ENCODE data around the gene CHST14.

Gene CHST14

GRCh38 chr15:40464595-40465185, 6.1 kb upstream of the CHST14 start:
- Mint-ChIP-seq H3K4me3 (no peak overlapping the region), H3K27me3 (ENCODE audit: low read depth) (no peaks in the 10 kb centered on the region), H3K4me1 (ENCODE audit: low read depth) (peaks cover 15% of the 10 kb centered on the region), H3K9me3 (no peaks in the 10 kb centered on the region), H3K36me3 (ENCODE audit: low read depth) (peaks cover 5% of the 10 kb centered on the region), H3K27ac (no peak overlapping the region)

DNA sequence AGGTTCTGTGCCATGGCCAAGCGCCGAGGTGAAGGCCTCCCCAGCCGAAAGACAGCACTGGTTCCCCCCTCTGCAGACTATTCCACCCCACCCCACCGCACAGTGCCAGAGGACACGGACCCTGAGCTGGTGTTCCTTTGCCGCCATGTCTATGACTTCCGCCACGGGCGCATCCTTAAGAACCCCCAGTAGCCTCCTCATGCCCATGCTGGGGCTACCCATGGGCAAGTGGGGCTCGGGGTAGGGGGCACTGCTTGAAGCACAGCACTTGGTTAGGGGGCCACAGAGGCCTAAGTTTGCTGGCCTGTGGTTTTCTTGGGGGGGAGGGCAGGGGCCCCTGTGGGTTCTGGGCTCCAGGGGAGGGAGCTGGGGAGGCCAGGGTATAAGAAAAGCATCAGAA, 4.8 kb upstream of the CHST14 start:
- H3K4me3 Mint-ChIP-seq, result no peak overlapping the region
- H3K4me1 Mint-ChIP-seq (ENCODE audit: low read depth), result peaks cover 15% of the 10 kb centered on the region
- peaks cover 5% of the 10 kb centered on the region for H3K36me3 Mint-ChIP-seq (ENCODE audit: low read depth)
- H3K9me3 Mint-ChIP-seq, result no peaks in the 10 kb centered on the region
- no peak overlapping the region for H3K27ac Mint-ChIP-seq
- H3K27me3 Mint-ChIP-seq (ENCODE audit: low read depth), result no peaks in the 10 kb centered on the region

GRCh38 chr15:40466426-40467260, 4.1 kb upstream of the CHST14 start:
- Mint-ChIP-seq H3K4me3 (no peak overlapping the region), H3K36me3 (ENCODE audit: low read depth) (peaks cover 6% of the 10 kb centered on the region), H3K27me3 (ENCODE audit: low read depth) (no peaks in the 10 kb centered on the region), H3K4me1 (ENCODE audit: low read depth) (peaks cover 16% of the 10 kb centered on the region), H3K27ac (peak overlapping the region; percentile 45), H3K9me3 (no peaks in the 10 kb centered on the region)

DNA sequence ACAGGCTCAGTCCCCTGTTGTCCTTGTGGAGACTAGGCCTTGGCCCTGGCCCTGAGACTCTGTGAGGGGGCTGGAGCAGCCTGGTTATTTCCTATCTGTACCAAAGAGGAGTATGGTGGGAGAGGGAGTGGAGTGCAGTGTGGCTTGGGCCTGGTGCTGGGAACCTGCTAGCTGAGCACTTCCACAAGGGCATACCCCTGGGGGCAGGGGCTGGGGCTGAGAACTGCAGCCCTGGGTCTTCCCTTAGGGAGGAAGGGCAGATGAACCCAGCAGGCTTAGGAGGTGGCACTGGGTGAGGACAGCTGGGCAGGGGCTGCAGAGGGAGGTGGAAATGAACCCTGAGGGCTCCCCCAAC, 3.5 kb upstream of the CHST14 start:
- Mint-ChIP-seq H3K4me1 (ENCODE audit: low read depth) (peaks cover 20% of the 10 kb centered on the region), H3K9me3 (no peaks in the 10 kb centered on the region), H3K27me3 (ENCODE audit: low read depth) (no peaks in the 10 kb centered on the region), H3K36me3 (ENCODE audit: low read depth) (peaks cover 8% of the 10 kb centered on the region), H3K4me3 (no peak overlapping the region), H3K27ac (no peak overlapping the region)

GRCh38 chr15:40468898-40469331, 1.9 kb upstream of the CHST14 start:
- peaks cover 8% of the 10 kb centered on the region for H3K36me3 Mint-ChIP-seq (ENCODE audit: low read depth)
- H3K9me3 Mint-ChIP-seq, result no peaks in the 10 kb centered on the region
- H3K4me1 Mint-ChIP-seq (ENCODE audit: low read depth), result peaks cover 28% of the 10 kb centered on the region
- H3K4me3 Mint-ChIP-seq, result no peak overlapping the region
- no peaks in the 10 kb centered on the region for H3K27me3 Mint-ChIP-seq (ENCODE audit: low read depth)
- H3K27ac Mint-ChIP-seq, result no peak overlapping the region

DNA sequence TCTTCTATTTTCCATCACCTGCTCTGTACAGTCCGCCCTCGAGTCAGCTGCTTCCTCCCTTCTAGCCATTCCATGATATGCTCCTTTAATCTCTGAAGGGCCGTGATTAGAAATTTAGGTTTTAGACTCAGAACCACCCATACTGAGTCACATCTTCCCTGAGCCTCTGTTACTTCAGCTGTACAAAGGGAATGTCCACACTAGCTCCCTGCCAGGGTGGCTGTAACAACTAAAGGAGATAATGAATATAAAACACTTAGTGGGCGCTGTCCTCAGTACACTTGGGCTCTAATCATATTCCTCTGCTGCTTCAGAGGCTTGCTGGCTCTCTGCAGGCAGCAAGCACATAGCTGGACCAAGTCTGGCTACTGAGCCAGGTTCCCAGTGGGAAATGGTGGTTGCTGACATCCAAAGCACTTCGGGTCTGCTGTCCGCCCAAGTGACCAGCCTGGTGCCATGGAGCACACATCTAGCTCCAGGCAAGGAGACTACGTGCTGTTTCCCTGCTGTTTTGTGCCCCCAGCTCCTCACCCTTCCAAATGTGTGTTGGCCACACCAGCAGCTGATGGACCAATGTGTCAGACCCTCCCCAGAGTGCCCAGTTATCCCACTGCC, 901 bp upstream of the CHST14 start:
- no peaks in the 10 kb centered on the region for H3K9me3 Mint-ChIP-seq
- H3K4me3 Mint-ChIP-seq, result peak overlapping the region; percentile 51
- peak overlapping the region; percentile 45 for H3K27ac Mint-ChIP-seq
- peaks cover 27% of the 10 kb centered on the region for H3K4me1 Mint-ChIP-seq (ENCODE audit: low read depth)
- peaks cover 8% of the 10 kb centered on the region for H3K36me3 Mint-ChIP-seq (ENCODE audit: low read depth)
- H3K27me3 Mint-ChIP-seq (ENCODE audit: low read depth), result peaks cover 2% of the 10 kb centered on the region

GRCh38 chr15:40471105-40471807, 472 bp downstream of the CHST14 start:
- Mint-ChIP-seq H3K9me3 (no peaks in the 10 kb centered on the region), H3K4me3 (peak overlapping the region; percentile 85), H3K27me3 (ENCODE audit: low read depth) (peaks cover 6% of the 10 kb centered on the region), H3K4me1 (ENCODE audit: low read depth) (peaks cover 23% of the 10 kb centered on the region), H3K27ac (peak overlapping the region; percentile 87), H3K36me3 (ENCODE audit: low read depth) (peaks cover 5% of the 10 kb centered on the region)

GRCh38 chr15:40471808-40472150, 995 bp downstream of the CHST14 start:
- Mint-ChIP-seq H3K4me1 (ENCODE audit: low read depth) (peaks cover 18% of the 10 kb centered on the region), H3K27ac (peak overlapping the region; percentile 87), H3K9me3 (no peaks in the 10 kb centered on the region)

DNA sequence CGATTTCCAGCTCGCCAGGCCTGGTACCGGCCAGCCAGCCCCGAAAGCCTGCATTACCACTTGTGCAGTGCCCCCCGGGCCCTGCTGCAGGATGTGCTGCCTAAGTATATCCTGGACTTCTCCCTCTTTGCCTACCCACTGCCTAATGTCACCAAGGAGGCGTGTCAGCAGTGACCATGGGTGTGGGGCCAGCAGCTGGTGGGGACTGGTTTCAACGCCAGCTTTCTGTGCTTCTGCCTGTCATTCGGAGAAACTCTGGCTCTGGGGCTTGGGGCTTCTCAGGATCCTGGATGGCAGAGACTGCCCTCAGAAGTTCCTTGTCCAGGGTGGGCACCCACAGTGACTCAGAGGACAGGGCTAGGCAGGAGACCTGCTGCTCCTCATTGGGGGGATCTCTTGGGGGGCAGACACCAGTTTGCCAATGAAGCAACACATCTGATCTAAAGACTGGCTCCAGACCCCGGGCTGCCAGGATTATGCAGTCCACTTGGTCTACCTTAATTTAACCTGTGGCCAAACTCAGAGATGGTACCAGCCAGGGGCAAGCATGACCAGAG, 1.5 kb downstream of the CHST14 start:
- peaks cover 14% of the 10 kb centered on the region for H3K4me1 Mint-ChIP-seq (ENCODE audit: low read depth)
- no peak overlapping the region for H3K27ac Mint-ChIP-seq
- H3K36me3 Mint-ChIP-seq (ENCODE audit: low read depth), result peaks cover 3% of the 10 kb centered on the region
- H3K9me3 Mint-ChIP-seq, result no peaks in the 10 kb centered on the region
- peaks cover 11% of the 10 kb centered on the region for H3K27me3 Mint-ChIP-seq (ENCODE audit: low read depth)
- H3K4me3 Mint-ChIP-seq, result peak overlapping the region; percentile 85

More at GRCh38 chr15:40471808-40472150, 995 bp downstream of the CHST14 start:
- peak overlapping the region; percentile 85 for H3K4me3 Mint-ChIP-seq
- H3K27me3 Mint-ChIP-seq (ENCODE audit: low read depth), result peaks cover 8% of the 10 kb centered on the region
- H3K36me3 Mint-ChIP-seq (ENCODE audit: low read depth), result peaks cover 3% of the 10 kb centered on the region

- peaks cover 25% of the 10 kb centered on the region for H3K27me3 Mint-ChIP-seq (ENCODE audit: low read depth)
- peaks cover 14% of the 10 kb centered on the region for H3K4me1 Mint-ChIP-seq (ENCODE audit: low read depth)
- H3K9me3 Mint-ChIP-seq, result no peaks in the 10 kb centered on the region
- H3K4me3 Mint-ChIP-seq, result no peak overlapping the region
- peaks cover 3% of the 10 kb centered on the region for H3K36me3 Mint-ChIP-seq (ENCODE audit: low read depth)
- no peak overlapping the region for H3K27ac Mint-ChIP-seq
Observed at GRCh38 chr15:40474581-40474980, 3.8 kb downstream of the CHST14 start.

DNA sequence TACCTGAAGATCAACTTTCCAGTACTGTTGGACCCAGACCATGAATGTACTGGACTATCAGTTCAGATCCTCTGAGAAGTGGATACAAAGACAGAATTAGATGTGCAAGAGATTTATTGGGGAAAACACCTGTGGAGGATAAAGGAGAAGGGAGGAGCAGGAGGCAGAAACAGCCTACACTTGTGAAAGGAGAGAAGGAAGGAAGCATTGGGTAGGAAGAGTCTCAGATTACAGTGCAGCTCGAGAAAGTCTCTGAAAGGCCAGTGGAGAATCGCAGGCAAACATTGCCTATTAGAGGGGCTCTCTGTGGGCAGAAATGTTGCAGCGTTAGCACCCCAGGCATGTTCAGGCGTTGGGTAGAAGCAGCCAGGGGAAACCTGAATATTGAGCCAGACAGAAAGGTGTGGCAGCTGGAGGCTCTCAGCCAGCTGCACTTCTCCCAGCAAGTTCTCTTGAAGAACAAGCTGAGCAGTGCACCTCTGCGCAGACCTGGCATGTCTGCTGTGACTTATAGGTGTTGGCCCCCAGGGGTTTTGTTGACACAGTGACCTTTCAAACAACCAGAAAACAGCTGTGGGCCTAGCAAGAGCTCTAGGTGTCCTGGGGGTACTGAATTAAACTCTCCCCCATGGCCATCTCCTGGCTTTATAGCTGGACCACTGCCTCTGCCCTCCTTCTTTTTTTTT, 7.0 kb downstream of the CHST14 start:
- H3K36me3 Mint-ChIP-seq (ENCODE audit: low read depth), result no peaks in the 10 kb centered on the region

DNA sequence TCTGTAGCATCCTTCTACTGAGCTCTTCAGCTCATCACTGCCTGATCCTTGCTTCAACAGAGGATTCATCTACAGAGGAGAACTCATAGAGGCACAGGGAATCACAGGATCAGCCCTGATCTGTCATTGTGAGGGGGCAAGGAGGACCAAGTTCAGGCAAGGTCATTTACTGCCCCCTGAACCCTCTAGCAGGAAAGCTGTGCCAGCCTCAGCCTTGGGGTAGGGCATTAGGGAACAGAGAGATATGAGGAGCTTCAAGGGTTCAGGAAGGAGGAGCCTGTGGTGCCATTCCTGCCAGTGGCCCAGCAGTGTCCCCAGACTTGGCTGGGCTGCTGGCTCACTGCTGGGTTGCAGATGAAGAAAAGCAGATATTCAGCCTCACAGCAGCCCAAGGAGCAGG, 8.2 kb downstream of the CHST14 start:
- Mint-ChIP-seq H3K4me1 (ENCODE audit: low read depth) (no peaks in the 10 kb centered on the region), H3K27ac (no peak overlapping the region), H3K9me3 (no peaks in the 10 kb centered on the region), H3K27me3 (ENCODE audit: low read depth) (peaks cover 57% of the 10 kb centered on the region), H3K4me3 (no peak overlapping the region), H3K36me3 (ENCODE audit: low read depth) (no peaks in the 10 kb centered on the region)

More for the DNA sequence above, 7.0 kb downstream of the CHST14 start:
- H3K4me3 Mint-ChIP-seq, result no peak overlapping the region
- no peak overlapping the region for H3K27ac Mint-ChIP-seq
- no peaks in the 10 kb centered on the region for H3K9me3 Mint-ChIP-seq
- peaks cover 2% of the 10 kb centered on the region for H3K4me1 Mint-ChIP-seq (ENCODE audit: low read depth)
- peaks cover 51% of the 10 kb centered on the region for H3K27me3 Mint-ChIP-seq (ENCODE audit: low read depth)

DNA sequence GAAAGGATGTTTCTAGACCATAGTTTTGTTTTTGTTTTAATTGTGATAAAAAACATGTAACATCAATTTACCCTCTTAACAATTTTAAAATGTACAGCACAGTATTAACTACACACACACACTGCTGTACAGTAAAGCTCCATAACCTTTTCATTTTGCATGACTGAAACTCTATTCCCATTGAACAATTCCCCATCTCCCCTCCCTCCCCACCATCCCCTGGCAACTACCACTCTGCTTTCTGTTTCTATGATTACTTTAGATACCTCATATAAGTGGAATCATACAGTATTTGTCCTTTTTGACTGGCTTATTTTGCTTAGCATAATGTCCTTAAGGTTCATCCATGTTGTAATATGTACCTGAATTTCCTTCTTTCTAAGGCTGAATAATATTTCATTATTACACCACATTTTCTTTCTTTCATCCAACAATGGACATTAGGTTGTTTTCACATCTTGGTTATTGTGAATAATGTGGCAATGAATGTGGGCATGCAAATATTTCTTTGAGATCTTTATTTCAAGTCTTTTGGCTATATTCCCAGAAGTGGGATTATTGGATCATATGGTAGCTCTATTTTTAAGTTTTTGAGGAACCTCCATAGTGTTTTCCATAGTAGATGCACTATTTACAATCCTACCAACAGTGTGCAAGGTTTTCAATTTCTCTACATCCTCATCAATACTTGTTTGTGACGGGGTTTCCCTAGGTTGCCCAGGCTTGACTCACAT, 10.7 kb downstream of the CHST14 start:
- no peak overlapping the region for H3K27ac Mint-ChIP-seq
- no peaks in the 10 kb centered on the region for H3K4me1 Mint-ChIP-seq (ENCODE audit: low read depth)
- H3K9me3 Mint-ChIP-seq, result no peaks in the 10 kb centered on the region
- no peak overlapping the region for H3K4me3 Mint-ChIP-seq
- no peaks in the 10 kb centered on the region for H3K36me3 Mint-ChIP-seq (ENCODE audit: low read depth)
- peaks cover 51% of the 10 kb centered on the region for H3K27me3 Mint-ChIP-seq (ENCODE audit: low read depth)

Measured in T-helper 1 cell treated with Interleukin-12 subunit alpha and Interleukin-12 subunit beta and Interleukin-4 antibody, amounts not matched to agents 30 μg/mL and 1 μg/mL, for 36 hours (primary cell).